GM12878 (cell line): ENCODE data around the gene SSB. TPM values are rescaled to one million over a fixed set of nuclear protein-coding genes. Genes with fewer than 3 reads are reported as not detected.

ENCODE experiments used
- ATAC-seq: fragments of 200-7000 bp; cut with Tn5 transposase; 3 replicates; pipeline ENCODE4 v1.9.1; 2020; ENCODE audit warnings: mild to moderate bottlenecking, moderate library complexity
- BruUV-seq: library from RNA; stranded (reverse); fragments of 400-500 nt; replicated peaks from 2 replicates; lab custom pipeline; 2021; lab: Mats Ljungman, UMichigan
- CTCF ChIA-PET: fragments of 300-600 bp; sonication (Branson Sonifier 250); formaldehyde crosslinking; extraction: SDS; loops from one replicate; lab custom pipeline; 2021; ENCODE audit warnings: inconsistent platforms; lab: Yijun Ruan, JAX
- POLR2A ChIA-PET: fragments of 350-600 bp; formaldehyde crosslinking; extraction: SDS; loops from one replicate; lab custom pipeline; 2021; ENCODE audit warnings: inconsistent platforms; lab: Charles Lee
- RAD21 ChIA-PET: fragments of 300-600 bp; sonication (Branson Sonifier 250); formaldehyde crosslinking; loops from one replicate; lab custom pipeline; 2023; ENCODE audit warnings: antibody characterized with exemption; ENCODE audit not compliant: unreplicated experiment; lab: Charles Lee
- SMC1A ChIA-PET: fragments of 300-600 bp; sonication (Branson Sonifier 250); formaldehyde crosslinking; loops from one replicate; lab custom pipeline; 2023; ENCODE audit not compliant: unreplicated experiment, uncharacterized antibody; lab: Charles Lee
- DNase-seq: peaks from one replicate; pipeline ENCODE4 v3.0.0-alpha.2; 2011; ENCODE audit warnings: low read depth, low spot score
- FAIRE-seq: peaks from 3 replicates; lab custom pipeline; 2011; peaks lifted over from hg19 to GRCh38; lab: Jason Lieb, UNC
- H2AFZ ChIP-seq: 2 replicates; pipeline ENCODE4 v1.6.0; 2011; ENCODE audit warnings: low read depth, low read length, control low read depth; ENCODE audit not compliant: control insufficient read depth
- H3K27ac ChIP-seq: 2 replicates; pipeline ENCODE4 v1.5.1; 2011; ENCODE audit warnings: control low read depth; ENCODE audit not compliant: control insufficient read depth, insufficient read depth
- H3K27me3 ChIP-seq, 2 experiments: replicated peaks in 1 of 2; 2 replicates each; pipeline versions ENCODE4 v1.6.0 to v1.6.1; 2011; ENCODE audit warnings: low read length in 1 of 2; ENCODE audit not compliant: control insufficient read depth in 2 of 2, insufficient read depth in 2 of 2
- H3K36me3 ChIP-seq, 2 experiments: 2 replicates each; pipeline ENCODE4 v1.5.1; 2011; ENCODE audit warnings: low read length in 1 of 2; ENCODE audit not compliant: control insufficient read depth in 2 of 2, insufficient read depth in 2 of 2
- H3K4me1 ChIP-seq: 2 replicates; pipeline ENCODE4 v1.6.1; 2011; ENCODE audit warnings: mild to moderate bottlenecking, low read length, moderate library complexity, mixed read lengths; ENCODE audit not compliant: control insufficient read depth, insufficient read depth
- H3K4me2 ChIP-seq: 2 replicates; pipeline ENCODE4 v1.6.0; 2011; ENCODE audit warnings: control low read depth; ENCODE audit not compliant: control insufficient read depth, insufficient read depth
- H3K4me3 ChIP-seq: fragments of 200-600 bp; sonication (generic); 2 replicates; pipeline ENCODE4 v1.5.1; 2016
- H3K79me2 ChIP-seq: 2 replicates; pipeline ENCODE4 v1.6.0; 2011; ENCODE audit warnings: low read length; ENCODE audit not compliant: control insufficient read depth, insufficient read depth
- H3K9ac ChIP-seq: 2 replicates; pipeline ENCODE4 v1.8.0; 2011; ENCODE audit warnings: low read length, control low read depth, mixed read lengths; ENCODE audit not compliant: control insufficient read depth, insufficient read depth
- H3K9me3 ChIP-seq: replicated peaks from 3 replicates; pipeline ENCODE4 v1.5.1; 2011; ENCODE audit warnings: mild to moderate bottlenecking, low read length; ENCODE audit not compliant: control insufficient read depth, insufficient read depth
- H4K20me1 ChIP-seq: 2 replicates; pipeline ENCODE4 v1.6.0; 2011; ENCODE audit not compliant: control insufficient read depth, insufficient read depth
- BCL11A ChIP-seq: IDR thresholded peaks from 2 replicates; pipeline ENCODE4 v1.6.1; 2011; ENCODE audit warnings: low read depth, low read length
- EGR1 ChIP-seq, 2 experiments: IDR thresholded peaks; 1 replicate in 1 of 2; 2 replicates in 1 of 2; pipeline ENCODE4 v1.6.1; 2011 to 2012; ENCODE audit warnings: low read depth in 2 of 2, low read length in 2 of 2, borderline replicate concordance in 1 of 2, mild to moderate bottlenecking in 1 of 2, moderate library complexity in 1 of 2
- ETV6 ChIP-seq, 2 experiments: fragments of 450-650 bp in 1 of 2; IDR thresholded peaks in 1 of 2; conservative IDR thresholded peaks in 1 of 2; 2 replicates each; pipeline ENCODE4 v1.6.1; 2014; ENCODE audit warnings: antibody characterized with exemption in 1 of 2, borderline replicate concordance in 1 of 2, low read depth in 1 of 2, mild to moderate bottlenecking in 1 of 2, moderate library complexity in 1 of 2
- HCFC1 ChIP-seq: fragments of 150-350 bp; IDR thresholded peaks from 2 replicates; pipeline ENCODE4 v1.6.1; 2014; ENCODE audit warnings: low read length
- IRF5 ChIP-seq: fragments of 450-650 bp; IDR thresholded peaks from 2 replicates; pipeline ENCODE4 v1.6.1; 2017; ENCODE audit warnings: borderline replicate concordance
- JUND ChIP-seq: IDR thresholded peaks from 2 replicates; pipeline ENCODE4 v1.6.1; 2012; ENCODE audit warnings: low read depth, mild to moderate bottlenecking, low read length, improper control_type of control experiment, moderate library complexity
- MTA3 ChIP-seq: IDR thresholded peaks from 2 replicates; pipeline ENCODE4 v1.6.1; 2012; ENCODE audit warnings: low read length, inconsistent platforms, borderline replicate concordance
- REST ChIP-seq: IDR thresholded peaks from 2 replicates; pipeline ENCODE4 v1.6.1; 2012; ENCODE audit warnings: mild to moderate bottlenecking, low read depth, low read length
- SMAD1 ChIP-seq: fragments of 450-650 bp; IDR thresholded peaks from 2 replicates; pipeline ENCODE4 v1.6.1; 2018; ENCODE audit warnings: mild to moderate bottlenecking, low read depth; ENCODE audit not compliant: partially characterized antibody
- SUZ12 ChIP-seq: fragments of 200-600 bp; sonication (generic); IDR thresholded peaks from one replicate; pipeline ENCODE4 v1.6.1; 2018; ENCODE audit warnings: antibody characterized with exemption, mild to moderate bottlenecking; ENCODE audit not compliant: unreplicated experiment
- TBL1XR1 ChIP-seq: IDR thresholded peaks from 2 replicates; pipeline ENCODE4 v1.6.1; 2012; ENCODE audit warnings: low read depth, low read length, improper control_type of control experiment
- WGBS: methylation state at CpG from one replicate; pipeline ENCODE4 v1.1.6; 2016; ENCODE audit warnings: low lambda C conversion rate; ENCODE audit not compliant: insufficient replicate concordance, insufficient coverage; ENCODE audit errors: missing lambda C conversion rate; 5-methylcytosine and 5-hydroxymethylcytosine counted together
- in situ Hi-C: fragments of 300-500 bp; cut with MboI; formaldehyde crosslinking; loops from 9 replicates; pipeline ENCODE4 v1.14.3; 2018; ENCODE audit warnings: mixed read lengths
- intact Hi-C: fragments of 100-400 bp; cut with micrococcal nuclease; formaldehyde crosslinking; loops from one replicate; pipeline ENCODE4 v1.14.2; 2022; ENCODE audit not compliant: unreplicated experiment
- polyA plus RNA-seq, 11 experiments: library from polyadenylated mRNA; depleted of rRNA in 4 of 11; unstranded in 6 of 11; stranded (reverse) in 5 of 11; fragments of >200 nt; fragmentation: Nextera tagmentation in 4 of 11; fragmentation: Illumina TruSeq in 1 of 11; extraction: Ambion mirVana in 4 of 11; extraction: Trizol in 1 of 11; gene quantifications; 1 replicate in 1 of 11; 2 replicates in 10 of 11; pipeline versions ENCODE4 v1.2.1 to v1.2.3, GENCODE V29; 2011 to 2016; ENCODE audit warnings: inconsistent platforms in 2 of 11, missing spikeins in 2 of 11, low read depth in 1 of 11
- total RNA-seq, 4 experiments: library from RNA; depleted of rRNA in 3 of 4; stranded (reverse); fragments of >200 nt in 3 of 4; fragmentation: Illumina TruSeq in 1 of 4; extraction: Trizol in 1 of 4; gene quantifications; 2 replicates each; pipeline versions ENCODE4 v1.2.1 to v1.2.3, GENCODE V29; 2013 to 2021
- TF ChIP-seq, protein P1 (sequence below): fragments of 450-650 bp; formaldehyde crosslinking; IDR thresholded peaks from 2 replicates; pipeline ENCODE4 v1.5.0; 2022; ENCODE audit warnings: mild to moderate bottlenecking, missing genetic modification characterization
- TF ChIP-seq, protein P2 (sequence below): IDR thresholded peaks from 2 replicates; pipeline ENCODE4 v1.6.1; 2012; ENCODE audit warnings: low read depth, low read length, improper control_type of control experiment

SSB gene
- total and polyA plus RNA-seq, 10 of the 15 experiments (the other 5 are each of a cell fraction or from before 2014, with no cell fraction given), result 103 to 313 (median 200) TPM

GRCh38 chr2:169803480-169803879 is 4.8 kb downstream of the SSB start:
- H4K20me1 ChIP-seq, result no peaks in the 10 kb centered on the region
- ChIA-PET SMC1A (interaction anchor here (0.6 to 2.9 kb wide), 5 partner anchors 9 to 1131 kb away, joined by 3 to 13 read pairs (median 4); partner anchors contain the start of gene UBR3), RAD21 (no interaction called here), CTCF (interaction anchor here (0.7 to 1.4 kb wide), 2 partner anchors 21 to 275 kb away, joined by 3 to 4 read pairs; partner anchors contain the start of gene METTL5), POLR2A (interaction anchor here (0.7 kb wide), 2 partner anchors 12 to 260 kb away, joined by 3 read pairs; no protein-coding TSS in a partner anchor)
- H3K79me2 ChIP-seq, result peaks cover 42% of the 10 kb centered on the region
- BruUV-seq, result no TSS peak
- H3K4me3 ChIP-seq, result no peak overlapping the region
- H3K4me1 ChIP-seq, result no peaks in the 10 kb centered on the region; the same call in 1 of the 2 replicates
- no peak overlapping the region for H3K9ac ChIP-seq
- no peak overlapping the region for H3K27ac ChIP-seq
- H3K36me3 ChIP-seq, result peaks cover 0 to 7% of the 10 kb centered on the region in 2 experiments; a peak in 3 of 4 replicates
- no peak overlapping the region for H3K4me2 ChIP-seq
- FAIRE-seq (no peak), ATAC-seq (no peak), DNase-seq (no peak)
- intact Hi-C loops, result no loop called here
- H3K9me3 ChIP-seq, result no peaks in the 10 kb centered on the region
- WGBS, result 95% methylated on average over 9 of the region's 9 CpGs
- in situ Hi-C loops, result no loop called here
- H3K27me3 ChIP-seq, result no peaks in the 10 kb centered on the region
- H2AFZ ChIP-seq, result no peak overlapping the region
- TF ChIP-seq BCL11A (no peak), HCFC1 (no peak), IRF5 (no peak), SUZ12 (no peak), EGR1 (IDR thresholded peaks at IDR 0.05; ENCODE audit: borderline replicate concordance in 1 of 2, low read depth in 2 of 2, low read length in 2 of 2) (no peak), SMAD1 (no peak), MTA3 (no peak), JUND (no peak), ETV6 (conservative IDR thresholded peaks at IDR 0.05 in 1 of 2, IDR thresholded peaks at IDR 0.05 in 1 of 2; ENCODE audit: borderline replicate concordance in 1 of 2, low read depth in 1 of 2) (no peak), REST (no peak), TBL1XR1 (no peak)
- TF ChIP-seq, protein P1, sequence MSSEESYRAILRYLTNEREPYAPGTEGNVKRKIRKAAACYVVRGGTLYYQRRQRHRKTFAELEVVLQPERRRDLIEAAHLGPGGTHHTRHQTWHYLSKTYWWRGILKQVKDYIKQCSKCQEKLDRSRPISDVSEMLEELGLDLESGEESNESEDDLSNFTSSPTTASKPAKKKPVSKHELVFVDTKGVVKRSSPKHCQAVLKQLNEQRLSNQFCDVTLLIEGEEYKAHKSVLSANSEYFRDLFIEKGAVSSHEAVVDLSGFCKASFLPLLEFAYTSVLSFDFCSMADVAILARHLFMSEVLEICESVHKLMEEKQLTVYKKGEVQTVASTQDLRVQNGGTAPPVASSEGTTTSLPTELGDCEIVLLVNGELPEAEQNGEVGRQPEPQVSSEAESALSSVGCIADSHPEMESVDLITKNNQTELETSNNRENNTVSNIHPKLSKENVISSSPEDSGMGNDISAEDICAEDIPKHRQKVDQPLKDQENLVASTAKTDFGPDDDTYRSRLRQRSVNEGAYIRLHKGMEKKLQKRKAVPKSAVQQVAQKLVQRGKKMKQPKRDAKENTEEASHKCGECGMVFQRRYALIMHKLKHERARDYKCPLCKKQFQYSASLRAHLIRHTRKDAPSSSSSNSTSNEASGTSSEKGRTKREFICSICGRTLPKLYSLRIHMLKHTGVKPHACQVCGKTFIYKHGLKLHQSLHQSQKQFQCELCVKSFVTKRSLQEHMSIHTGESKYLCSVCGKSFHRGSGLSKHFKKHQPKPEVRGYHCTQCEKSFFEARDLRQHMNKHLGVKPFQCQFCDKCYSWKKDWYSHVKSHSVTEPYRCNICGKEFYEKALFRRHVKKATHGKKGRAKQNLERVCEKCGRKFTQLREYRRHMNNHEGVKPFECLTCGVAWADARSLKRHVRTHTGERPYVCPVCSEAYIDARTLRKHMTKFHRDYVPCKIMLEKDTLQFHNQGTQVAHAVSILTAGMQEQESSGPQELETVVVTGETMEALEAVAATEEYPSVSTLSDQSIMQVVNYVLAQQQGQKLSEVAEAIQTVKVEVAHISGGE, result no peak
- TF ChIP-seq, protein P2, sequence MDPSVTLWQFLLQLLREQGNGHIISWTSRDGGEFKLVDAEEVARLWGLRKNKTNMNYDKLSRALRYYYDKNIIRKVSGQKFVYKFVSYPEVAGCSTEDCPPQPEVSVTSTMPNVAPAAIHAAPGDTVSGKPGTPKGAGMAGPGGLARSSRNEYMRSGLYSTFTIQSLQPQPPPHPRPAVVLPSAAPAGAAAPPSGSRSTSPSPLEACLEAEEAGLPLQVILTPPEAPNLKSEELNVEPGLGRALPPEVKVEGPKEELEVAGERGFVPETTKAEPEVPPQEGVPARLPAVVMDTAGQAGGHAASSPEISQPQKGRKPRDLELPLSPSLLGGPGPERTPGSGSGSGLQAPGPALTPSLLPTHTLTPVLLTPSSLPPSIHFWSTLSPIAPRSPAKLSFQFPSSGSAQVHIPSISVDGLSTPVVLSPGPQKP, result no peak
